Esophagus squamous epithelium (tissue), 4 donors: Measurements from ENCODE around the gene PRR20G.

Experiments
- CTCF ChIP-seq, 6 experiments: fragments of 450-650 bp in 4 of 6; fragments of 200-600 bp in 2 of 6; sonication (generic) in 2 of 6; IDR thresholded peaks; one replicate each; pipeline ENCODE4 v1.5.1; 2016 to 2019; ENCODE audit warnings: antibody characterized with exemption in 6 of 6, mild to moderate bottlenecking in 4 of 6, moderate library complexity in 4 of 6
- POLR2A ChIP-seq, 4 donors: fragments of 450-650 bp; IDR thresholded peaks; one replicate each; pipeline ENCODE4 v1.6.1; 2017; ENCODE audit warnings: antibody characterized with exemption in 4 of 4, mild to moderate bottlenecking in 4 of 4, moderate library complexity in 3 of 4

GRCh38 chr3:127337001-127337400, 49.2 kb upstream of the PRR20G start:
- TF ChIP-seq POLR2A (IDR thresholded peaks at IDR 0.05) (no peak), CTCF (IDR thresholded peaks at IDR 0.05) (no peak)
